ENCODE results near the gene TPM1.

TPM1 gene

GRCh38 chr15:63043335-63044076 lies 959 bp downstream of the TPM1 start:
- no peak for DNase-seq

GRCh38 chr15:63044077-63044644 lies 1.6 kb downstream of the TPM1 start:
- no peak for DNase-seq

- DNase-seq = no peak
Observed at GRCh38 chr15:63044645-63045464, 2.3 kb downstream of the TPM1 start.

- DNase-seq = no peak
Observed at GRCh38 chr15:63045465-63045840, 2.9 kb downstream of the TPM1 start.

- no peak for DNase-seq
Observed at GRCh38 chr15:63045879-63046278, 3.3 kb downstream of the TPM1 start.

- no peak for DNase-seq
Observed at GRCh38 chr15:63046917-63047760, 4.6 kb downstream of the TPM1 start.

GRCh38 chr15:63047792-63048114 lies 5.2 kb downstream of the TPM1 start:
- DNase-seq = no peak

GRCh38 chr15:63048115-63048775 lies 5.7 kb downstream of the TPM1 start:
- peak; percentile 87 for DNase-seq

GRCh38 chr15:63048776-63049665 lies 6.5 kb downstream of the TPM1 start:
- peak; percentile 25 for DNase-seq

- no peak for DNase-seq
Observed at GRCh38 chr15:63049783-63050371, 7.3 kb downstream of the TPM1 start.

- no peak for DNase-seq
Observed at GRCh38 chr15:63050731-63051155, 8.2 kb downstream of the TPM1 start.

GRCh38 chr15:63051156-63052066 lies 8.9 kb downstream of the TPM1 start:
- DNase-seq = peak; percentile 62

- DNase-seq = no peak
Observed at GRCh38 chr15:63052077-63052841, 9.7 kb downstream of the TPM1 start.

GRCh38 chr15:63052961-63053698 lies 10.6 kb downstream of the TPM1 start:
- no peak for DNase-seq

GRCh38 chr15:63054281-63054683 lies 11.7 kb downstream of the TPM1 start:
- DNase-seq = no peak

GRCh38 chr15:63054985-63055384 lies 12.4 kb downstream of the TPM1 start:
- DNase-seq = no peak

GRCh38 chr15:63056829-63057228 lies 14.3 kb downstream of the TPM1 start:
- DNase-seq = peak; percentile 45
